Endothelial cell of umbilical vein (primary cell): ENCODE data around the gene DUSP5.
A peak's percentile ranks its signal among the peaks of the same experiment; 100 is the strongest.

Experiments
- EZH2 ChIP-seq: IDR thresholded peaks from 2 replicates; pipeline ENCODE4 v1.6.1; 2012; ENCODE audit warnings: borderline replicate concordance, low read depth, mild to moderate bottlenecking, moderate library complexity, low read length, inconsistent platforms; ENCODE audit not compliant: severe bottlenecking
- FOS ChIP-seq: IDR thresholded peaks from 2 replicates; pipeline ENCODE4 v1.6.1; 2011; ENCODE audit warnings: mild to moderate bottlenecking, low read length, moderate library complexity, borderline replicate concordance; ENCODE audit not compliant: insufficient read depth
- JUN ChIP-seq: IDR thresholded peaks from 2 replicates; pipeline ENCODE4 v1.6.1; 2011; ENCODE audit warnings: borderline replicate concordance, low read depth; ENCODE audit not compliant: insufficient read length, insufficient read depth
- MYC ChIP-seq: IDR thresholded peaks from one replicate; pipeline ENCODE4 v1.6.1; 2011; ENCODE audit warnings: mild to moderate bottlenecking, low read depth, low read length
- POLR2A ChIP-seq: IDR thresholded peaks from 2 replicates; pipeline ENCODE4 v1.6.1; 2012; ENCODE audit warnings: low read depth, mild to moderate bottlenecking, control low read depth, low read length
- POLR2AphosphoS5 ChIP-seq: IDR thresholded peaks from 2 replicates; pipeline ENCODE4 v1.6.1; 2012; ENCODE audit warnings: low read depth, mild to moderate bottlenecking, control low read depth, low read length, moderate library complexity; ENCODE audit not compliant: insufficient read depth
- TF ChIP-seq, protein P1 (sequence below), 2 donors: IDR thresholded peaks; 1 replicate in 1 of 2; 2 replicates in 1 of 2; pipeline ENCODE4 v1.5.1; 2011; ENCODE audit warnings: low read length in 2 of 2, mild to moderate bottlenecking in 2 of 2, moderate library complexity in 2 of 2, control low read depth in 1 of 2, inconsistent platforms in 1 of 2, low read depth in 1 of 2; ENCODE audit not compliant: insufficient read depth in 1 of 2; ENCODE audit errors: extremely low read depth in 1 of 2
- TF ChIP-seq, protein P2 (sequence below): IDR thresholded peaks from 2 replicates; pipeline ENCODE4 v1.6.1; 2011; ENCODE audit not compliant: insufficient read depth, insufficient read length

DNA sequence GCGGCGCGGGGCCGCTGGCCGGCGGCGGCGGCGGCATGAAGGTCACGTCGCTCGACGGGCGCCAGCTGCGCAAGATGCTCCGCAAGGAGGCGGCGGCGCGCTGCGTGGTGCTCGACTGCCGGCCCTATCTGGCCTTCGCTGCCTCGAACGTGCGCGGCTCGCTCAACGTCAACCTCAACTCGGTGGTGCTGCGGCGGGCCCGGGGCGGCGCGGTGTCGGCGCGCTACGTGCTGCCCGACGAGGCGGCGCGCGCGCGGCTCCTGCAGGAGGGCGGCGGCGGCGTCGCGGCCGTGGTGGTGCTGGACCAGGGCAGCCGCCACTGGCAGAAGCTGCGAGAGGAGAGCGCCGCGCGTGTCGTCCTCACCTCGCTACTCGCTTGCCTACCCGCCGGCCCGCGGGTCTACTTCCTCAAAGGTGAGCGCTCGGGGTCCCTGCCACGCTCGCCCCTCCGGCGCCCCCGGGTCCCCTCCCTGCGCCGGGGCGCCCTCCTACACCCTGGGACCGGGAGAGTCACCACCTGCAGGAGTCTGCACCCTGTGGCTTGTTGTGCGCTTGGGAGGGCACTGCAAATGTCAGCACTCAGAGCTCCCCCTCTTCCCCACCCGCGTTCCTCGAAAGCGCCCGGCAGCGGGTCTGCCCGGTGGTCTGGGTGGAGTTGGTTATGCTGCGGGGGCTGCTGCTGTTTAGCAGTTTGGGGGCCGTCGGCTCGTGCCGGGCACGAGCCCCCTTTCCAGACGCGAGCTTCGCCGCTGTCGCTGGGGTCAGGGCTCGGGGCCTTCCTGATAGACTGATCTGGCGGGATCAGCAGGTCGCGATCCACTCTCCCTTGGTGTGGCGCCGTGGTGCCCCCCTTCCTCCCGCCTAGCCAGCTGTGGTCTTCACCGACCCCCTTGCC lies 627 bp downstream of the DUSP5 start:
- TF ChIP-seq, protein P1, sequence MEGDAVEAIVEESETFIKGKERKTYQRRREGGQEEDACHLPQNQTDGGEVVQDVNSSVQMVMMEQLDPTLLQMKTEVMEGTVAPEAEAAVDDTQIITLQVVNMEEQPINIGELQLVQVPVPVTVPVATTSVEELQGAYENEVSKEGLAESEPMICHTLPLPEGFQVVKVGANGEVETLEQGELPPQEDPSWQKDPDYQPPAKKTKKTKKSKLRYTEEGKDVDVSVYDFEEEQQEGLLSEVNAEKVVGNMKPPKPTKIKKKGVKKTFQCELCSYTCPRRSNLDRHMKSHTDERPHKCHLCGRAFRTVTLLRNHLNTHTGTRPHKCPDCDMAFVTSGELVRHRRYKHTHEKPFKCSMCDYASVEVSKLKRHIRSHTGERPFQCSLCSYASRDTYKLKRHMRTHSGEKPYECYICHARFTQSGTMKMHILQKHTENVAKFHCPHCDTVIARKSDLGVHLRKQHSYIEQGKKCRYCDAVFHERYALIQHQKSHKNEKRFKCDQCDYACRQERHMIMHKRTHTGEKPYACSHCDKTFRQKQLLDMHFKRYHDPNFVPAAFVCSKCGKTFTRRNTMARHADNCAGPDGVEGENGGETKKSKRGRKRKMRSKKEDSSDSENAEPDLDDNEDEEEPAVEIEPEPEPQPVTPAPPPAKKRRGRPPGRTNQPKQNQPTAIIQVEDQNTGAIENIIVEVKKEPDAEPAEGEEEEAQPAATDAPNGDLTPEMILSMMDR (IDR thresholded peaks at IDR 0.05; ENCODE audit: extremely low read depth in 1 of 2, insufficient read depth in 1 of 2, low read depth in 1 of 2, low read length in 2 of 2) = peak in 1 of 2 donors; percentile 7
- TF ChIP-seq JUN (no peak), POLR2AphosphoS5 (no peak), POLR2A (no peak), FOS (no peak), EZH2 (no peak), MYC (no peak)
- TF ChIP-seq, protein P2, sequence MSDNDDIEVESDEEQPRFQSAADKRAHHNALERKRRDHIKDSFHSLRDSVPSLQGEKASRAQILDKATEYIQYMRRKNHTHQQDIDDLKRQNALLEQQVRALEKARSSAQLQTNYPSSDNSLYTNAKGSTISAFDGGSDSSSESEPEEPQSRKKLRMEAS = no peak
